K562 (cell line): ENCODE results near the gene HCN3. TPM values are rescaled to one million over a fixed set of nuclear protein-coding genes. Genes with fewer than 3 reads are reported as not detected.

Experiments used
- ARID3B ChIP-seq: fragments of 250-450 bp; sonication (Bioruptor Pico); IDR thresholded peaks from 2 replicates; pipeline ENCODE4 v1.4.0; 2020; ENCODE audit warnings: borderline replicate concordance
- CBX2 ChIP-seq: fragments of 200-600 bp; sonication (generic); IDR thresholded peaks from one replicate; pipeline ENCODE4 v1.6.1; 2012; ENCODE audit warnings: mild to moderate bottlenecking, low read length, inconsistent platforms; ENCODE audit not compliant: insufficient read depth, poor library complexity, severe bottlenecking
- CEBPB ChIP-seq: fragments of 450-650 bp; IDR thresholded peaks from 2 replicates; pipeline ENCODE4 v1.6.1; 2016; ENCODE audit warnings: missing genetic modification characterization, missing compliant biosample characterization
- CTBP1 ChIP-seq: fragments of 450-650 bp; IDR thresholded peaks from 2 replicates; pipeline ENCODE4 v1.6.1; 2016; ENCODE audit warnings: borderline replicate concordance
- ELF4 ChIP-seq: fragments of 450-650 bp; formaldehyde crosslinking; IDR thresholded peaks from 2 replicates; pipeline ENCODE4 v1.4.0; 2022; ENCODE audit warnings: missing genetic modification characterization
- FUS ChIP-seq: fragments of 200-400 bp; formaldehyde crosslinking; optimal IDR thresholded peaks from 2 replicates; pipeline ENCODE3; 2017; ENCODE audit warnings: low read depth, low read length
- KDM2B ChIP-seq: fragments of 250-450 bp; sonication (Bioruptor Pico); IDR thresholded peaks from 2 replicates; pipeline ENCODE4 v1.8.0; 2021; ENCODE audit warnings: mild to moderate bottlenecking, moderate library complexity
- MTA2 ChIP-seq: fragments of 450-650 bp; IDR thresholded peaks from 2 replicates; pipeline ENCODE4 v1.6.1; 2016; ENCODE audit warnings: low read depth
- MYC ChIP-seq, 2 experiments: fragments of 250-450 bp in 1 of 2; sonication (Bioruptor Pico) in 1 of 2; IDR thresholded peaks; 2 replicates each; pipeline versions ENCODE4 v1.5.1 to v1.6.1; 2012 to 2021; ENCODE audit warnings: low read depth in 2 of 2, borderline replicate concordance in 1 of 2, improper control_type of control experiment in 1 of 2, low read length in 1 of 2, mild to moderate bottlenecking in 1 of 2, moderate library complexity in 1 of 2
- PHF20 ChIP-seq: fragments of 450-650 bp; IDR thresholded peaks from 2 replicates; pipeline ENCODE4 v1.6.1; 2018; ENCODE audit not compliant: partially characterized antibody
- PURB ChIP-seq: sonication (generic); formaldehyde crosslinking; IDR thresholded peaks from 2 replicates; pipeline ENCODE4 v1.9.0; 2021; ENCODE audit warnings: low read depth, mild to moderate bottlenecking, missing genetic modification reagents
- RBM25 ChIP-seq: fragments of 200-400 bp; formaldehyde crosslinking; IDR thresholded peaks from 2 replicates; pipeline ENCODE4 v1.6.1; 2018; ENCODE audit warnings: low read length, low read depth, moderate library complexity; ENCODE audit not compliant: severe bottlenecking
- ZNF644 ChIP-seq: fragments of 200-800 bp; sonication (Bioruptor generic); IDR thresholded peaks from 2 replicates; pipeline ENCODE4 v1.6.1; 2016; ENCODE audit warnings: low read depth, missing genetic modification characterization, missing compliant biosample characterization
- polyA plus RNA-seq, 8 experiments: library from polyadenylated mRNA; depleted of rRNA in 4 of 8; stranded (reverse) in 5 of 8; unstranded in 3 of 8; fragments of >200 nt; fragmentation: Nextera tagmentation in 2 of 8; fragmentation: Illumina TruSeq in 1 of 8; extraction: Ambion mirVana in 2 of 8; extraction: Trizol in 1 of 8; gene quantifications; 2 replicates each; pipeline versions ENCODE4 v1.2.1 to v1.2.3, GENCODE V29; 2011 to 2014; ENCODE audit warnings: inconsistent platforms in 1 of 8, missing spikeins in 1 of 8
- total RNA-seq, 7 experiments: library from RNA; depleted of rRNA in 6 of 7; stranded (reverse); fragments of >200 nt in 6 of 7; fragmentation: Illumina TruSeq in 2 of 7; extraction: Trizol in 2 of 7; gene quantifications; 2 replicates each; pipeline versions ENCODE4 v1.2.1 to v1.2.3, GENCODE V29; 2011 to 2021; ENCODE audit warnings: low replicate concordance in 1 of 7
- TF ChIP-seq, protein P1 (sequence below), 2 experiments: fragments of 450-650 bp in 1 of 2; sonication (generic) in 1 of 2; formaldehyde crosslinking in 1 of 2; IDR thresholded peaks; 2 replicates each; pipeline versions ENCODE4 v1.7.1 to v1.9.0; 2016 to 2022; ENCODE audit warnings: inconsistent platforms in 1 of 2, mild to moderate bottlenecking in 1 of 2, missing genetic modification reagents in 1 of 2
- TF ChIP-seq, protein P2 (sequence below): fragments of 450-650 bp; IDR thresholded peaks from 2 replicates; pipeline ENCODE4 v1.6.1; 2017; ENCODE audit warnings: mild to moderate bottlenecking, moderate library complexity

The HCN3 gene
- total and polyA plus RNA-seq, 9 of the 15 experiments (the other 6 are each of a cell fraction or from before 2014, with no cell fraction given), result 0.91 to 9.7 (median 3.9) TPM

GRCh38 chr1:155255243-155256007 lies 21.8 kb upstream of the HCN3 start, which contains the start of gene ENTREP3 (continued):
- TF ChIP-seq ELF4 (no peak), CEBPB (tag) (no peak), PURB (CRISPR knock-in tag) (no peak), RBM25 (no peak), MTA2 (no peak), CTBP1 (peak; percentile 39; the same call in 1 of the 2 replicates), CBX2 (no peak), MYC (IDR thresholded peaks at IDR 0.05; ENCODE audit: low read depth, low read length) (peak; percentile 86), MYC (CRISPR knock-in tag; IDR thresholded peaks at IDR 0.05; ENCODE audit: borderline replicate concordance, low read depth) (no peak), FUS (no peak), PHF20 (peak; percentile 38), ZNF644 (no peak), KDM2B (CRISPR knock-in tag) (no peak), ARID3B (no peak)
- TF ChIP-seq, protein P1, sequence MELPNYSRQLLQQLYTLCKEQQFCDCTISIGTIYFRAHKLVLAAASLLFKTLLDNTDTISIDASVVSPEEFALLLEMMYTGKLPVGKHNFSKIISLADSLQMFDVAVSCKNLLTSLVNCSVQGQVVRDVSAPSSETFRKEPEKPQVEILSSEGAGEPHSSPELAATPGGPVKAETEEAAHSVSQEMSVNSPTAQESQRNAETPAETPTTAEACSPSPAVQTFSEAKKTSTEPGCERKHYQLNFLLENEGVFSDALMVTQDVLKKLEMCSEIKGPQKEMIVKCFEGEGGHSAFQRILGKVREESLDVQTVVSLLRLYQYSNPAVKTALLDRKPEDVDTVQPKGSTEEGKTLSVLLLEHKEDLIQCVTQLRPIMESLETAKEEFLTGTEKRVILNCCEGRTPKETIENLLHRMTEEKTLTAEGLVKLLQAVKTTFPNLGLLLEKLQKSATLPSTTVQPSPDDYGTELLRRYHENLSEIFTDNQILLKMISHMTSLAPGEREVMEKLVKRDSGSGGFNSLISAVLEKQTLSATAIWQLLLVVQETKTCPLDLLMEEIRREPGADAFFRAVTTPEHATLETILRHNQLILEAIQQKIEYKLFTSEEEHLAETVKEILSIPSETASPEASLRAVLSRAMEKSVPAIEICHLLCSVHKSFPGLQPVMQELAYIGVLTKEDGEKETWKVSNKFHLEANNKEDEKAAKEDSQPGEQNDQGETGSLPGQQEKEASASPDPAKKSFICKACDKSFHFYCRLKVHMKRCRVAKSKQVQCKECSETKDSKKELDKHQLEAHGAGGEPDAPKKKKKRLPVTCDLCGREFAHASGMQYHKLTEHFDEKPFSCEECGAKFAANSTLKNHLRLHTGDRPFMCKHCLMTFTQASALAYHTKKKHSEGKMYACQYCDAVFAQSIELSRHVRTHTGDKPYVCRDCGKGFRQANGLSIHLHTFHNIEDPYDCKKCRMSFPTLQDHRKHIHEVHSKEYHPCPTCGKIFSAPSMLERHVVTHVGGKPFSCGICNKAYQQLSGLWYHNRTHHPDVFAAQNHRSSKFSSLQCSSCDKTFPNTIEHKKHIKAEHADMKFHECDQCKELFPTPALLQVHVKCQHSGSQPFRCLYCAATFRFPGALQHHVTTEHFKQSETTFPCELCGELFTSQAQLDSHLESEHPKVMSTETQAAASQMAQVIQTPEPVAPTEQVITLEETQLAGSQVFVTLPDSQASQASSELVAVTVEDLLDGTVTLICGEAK (IDR thresholded peaks at IDR 0.05), result peak; percentile 49; the same call in 1 of the 2 replicates
- TF ChIP-seq, protein P1 (CRISPR knock-in tag; IDR thresholded peaks at IDR 0.05), result no peak
- TF ChIP-seq, protein P2, sequence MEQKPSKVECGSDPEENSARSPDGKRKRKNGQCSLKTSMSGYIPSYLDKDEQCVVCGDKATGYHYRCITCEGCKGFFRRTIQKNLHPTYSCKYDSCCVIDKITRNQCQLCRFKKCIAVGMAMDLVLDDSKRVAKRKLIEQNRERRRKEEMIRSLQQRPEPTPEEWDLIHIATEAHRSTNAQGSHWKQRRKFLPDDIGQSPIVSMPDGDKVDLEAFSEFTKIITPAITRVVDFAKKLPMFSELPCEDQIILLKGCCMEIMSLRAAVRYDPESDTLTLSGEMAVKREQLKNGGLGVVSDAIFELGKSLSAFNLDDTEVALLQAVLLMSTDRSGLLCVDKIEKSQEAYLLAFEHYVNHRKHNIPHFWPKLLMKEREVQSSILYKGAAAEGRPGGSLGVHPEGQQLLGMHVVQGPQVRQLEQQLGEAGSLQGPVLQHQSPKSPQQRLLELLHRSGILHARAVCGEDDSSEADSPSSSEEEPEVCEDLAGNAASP, result no peak
